Stimulated activated CD8-positive, alpha-beta memory T cell treated with anti-CD3 and anti-CD28 coated beads, Interleukin-12 subunit alpha, Interleukin-12 subunit beta, amount 100 ng/mL, for 24 hours (primary cell): ENCODE measurements around the gene DHDH.
"Not testable (repeated sequence)": the region's sequence is repeated elsewhere in the genome, so short reads cannot be mapped to it uniquely, and the experiment has no call there.

Experiments used
- DNase-seq: peaks from one replicate; pipeline ENCODE4 v3.0.0-alpha.2; 2020; ENCODE audit errors: extremely low read depth

Gene DHDH

GRCh38 chr19:48933382-48933932 lies at the start of gene DHDH:
Gene DHDH (plus strand): TSS chr19:48933699. CDS start chr19:48933722, 23 bp downstream.
- peak; percentile 37 for DNase-seq

- DNase-seq: no peak
Observed at GRCh38 chr19:48883726-48884125, 49.8 kb upstream of the DHDH start.

- DNase-seq: no peak
Observed at GRCh38 chr19:48887861-48888612, 45.5 kb upstream of the DHDH start.

DNA sequence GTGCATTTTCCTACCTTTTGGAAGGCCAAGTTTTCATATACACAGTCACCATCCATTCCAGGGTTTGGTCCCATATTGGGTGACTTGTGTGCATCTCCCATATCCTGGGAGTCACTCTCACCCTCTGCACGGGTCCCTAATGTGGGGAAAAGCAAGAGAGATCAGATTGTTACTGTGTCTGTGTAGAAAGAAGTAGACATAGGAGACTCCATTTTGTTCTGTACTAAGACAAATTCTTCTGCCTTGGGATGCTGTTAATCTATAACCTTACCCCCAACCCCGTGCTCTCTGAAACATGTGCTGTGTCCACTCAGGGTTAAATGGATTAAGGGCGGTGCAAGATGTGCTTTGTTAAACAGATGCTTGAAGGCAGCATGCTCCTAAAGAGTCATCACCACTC lies 44.0 kb upstream of the DHDH start:
- DNase-seq: not testable (repeated sequence)

DNA sequence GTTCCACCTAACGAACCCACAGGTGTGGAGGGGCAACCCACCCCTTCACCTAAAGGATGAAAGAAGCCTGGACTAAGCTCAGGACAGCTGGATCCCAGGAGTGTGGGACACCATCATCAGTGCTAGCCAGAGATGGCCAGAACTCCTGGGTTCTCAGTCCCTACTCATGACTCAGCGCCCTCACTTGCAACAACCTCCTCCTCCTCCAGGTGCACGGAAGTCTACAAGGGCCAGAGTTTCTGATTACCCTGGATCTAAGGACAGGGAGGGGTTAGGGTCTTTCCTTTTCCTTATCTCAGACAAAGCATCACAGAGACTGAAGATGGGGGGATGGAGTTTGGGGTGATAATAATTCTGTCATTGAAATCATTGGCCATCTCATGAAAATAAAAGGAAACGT lies 42.9 kb upstream of the DHDH start:
- DNase-seq: no peak

- no peak for DNase-seq
Observed at GRCh38 chr19:48895226-48895625, 38.3 kb upstream of the DHDH start.

DNA sequence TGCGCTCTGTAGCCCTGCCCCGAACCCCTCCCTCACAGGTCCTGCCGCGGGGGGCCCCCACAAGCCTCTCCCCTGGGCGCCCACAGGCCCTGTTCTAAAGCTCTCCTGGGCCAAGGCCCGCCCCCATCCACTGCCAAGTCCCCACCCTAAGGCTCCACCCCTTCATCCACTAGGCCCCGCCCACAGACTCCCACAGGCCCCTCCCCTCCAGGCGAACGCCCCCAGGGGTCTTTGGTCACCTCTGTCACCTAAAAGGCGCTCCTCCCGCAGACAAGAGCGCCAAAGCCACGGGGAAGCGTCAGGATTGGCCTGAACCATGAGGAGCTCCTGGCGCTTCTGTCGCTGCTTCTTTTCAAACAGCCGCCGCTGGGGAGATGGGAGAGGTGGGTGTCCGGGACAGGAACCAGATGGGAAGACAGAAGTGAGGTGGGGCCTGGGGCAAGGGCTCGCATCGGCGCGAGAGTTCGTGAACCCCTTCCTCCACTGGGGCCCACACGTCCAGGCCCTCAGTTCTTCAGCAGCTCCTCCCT lies 37.2 kb upstream of the DHDH start:
- DNase-seq: no peak

GRCh38 chr19:48897181-48897580 lies 36.3 kb upstream of the DHDH start:
- no peak for DNase-seq

DNA sequence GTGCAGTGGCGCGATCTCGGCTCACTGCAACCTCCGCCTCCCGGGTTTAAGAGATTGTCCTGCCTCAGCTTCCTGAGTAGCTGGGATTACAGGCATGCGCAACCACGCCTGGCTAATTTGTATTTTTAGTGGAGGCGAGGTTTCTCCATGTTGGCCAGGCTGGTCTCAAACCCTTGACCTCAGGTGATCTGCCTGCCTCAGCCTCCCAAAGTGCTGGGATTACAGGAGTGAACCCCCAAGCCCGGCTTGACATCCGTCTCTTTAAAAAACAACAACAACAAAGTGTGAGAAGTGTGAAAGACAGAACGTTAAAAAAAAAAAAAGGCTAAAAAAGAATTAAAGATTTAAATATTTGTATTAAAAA lies 34.1 kb upstream of the DHDH start:
- not testable (repeated sequence) for DNase-seq

DNA sequence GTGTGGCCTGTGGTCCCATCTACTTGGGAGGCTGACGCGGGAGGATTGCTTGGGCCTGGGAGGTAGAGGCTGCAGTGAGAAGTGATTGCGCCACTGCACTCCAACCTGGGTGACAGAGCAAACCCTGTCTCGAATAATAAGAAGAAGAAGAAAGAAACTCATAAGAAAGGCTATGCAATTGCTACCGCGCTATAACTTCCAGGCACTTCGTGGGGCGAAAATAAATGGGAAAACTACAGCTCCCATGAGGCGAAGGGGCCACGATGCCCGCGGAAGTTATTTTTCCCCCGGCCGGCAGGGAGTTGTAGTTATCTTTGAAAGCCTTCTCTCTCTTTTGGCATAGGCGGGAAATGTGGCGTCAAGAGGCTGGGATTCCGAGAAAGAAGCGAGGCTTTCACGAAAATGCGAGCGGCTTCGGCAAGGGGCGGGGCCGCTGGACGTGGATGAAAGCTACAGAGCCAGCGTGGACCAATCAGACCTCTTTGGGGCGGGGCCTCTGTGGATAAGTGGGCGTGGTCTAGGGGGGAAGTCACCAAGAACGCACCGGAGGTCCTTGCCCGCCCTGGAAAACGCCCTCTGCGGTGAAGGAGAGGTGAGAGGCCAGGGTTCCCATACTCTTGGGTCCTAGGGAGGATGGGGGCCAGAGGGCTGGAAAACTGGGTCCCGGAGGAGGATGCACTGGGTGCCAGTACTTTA lies 33.6 kb upstream of the DHDH start, which contains the start of gene NUCB1:
Gene NUCB1 (plus strand): TSS at position 532 of the 696 bp plus-strand sequence. CDS start 485 bp downstream, outside the sequence.
- peak; percentile 98 for DNase-seq

GRCh38 chr19:48900477-48901406 lies 32.8 kb upstream of the DHDH start:
- no peak for DNase-seq

GRCh38 chr19:48902291-48902690 lies 31.2 kb upstream of the DHDH start:
- DNase-seq: not testable (repeated sequence)

- DNase-seq: not testable (repeated sequence)
Observed at GRCh38 chr19:48903788-48904187, 29.7 kb upstream of the DHDH start.

GRCh38 chr19:48905664-48906063 lies 27.8 kb upstream of the DHDH start:
- no peak for DNase-seq

DNA sequence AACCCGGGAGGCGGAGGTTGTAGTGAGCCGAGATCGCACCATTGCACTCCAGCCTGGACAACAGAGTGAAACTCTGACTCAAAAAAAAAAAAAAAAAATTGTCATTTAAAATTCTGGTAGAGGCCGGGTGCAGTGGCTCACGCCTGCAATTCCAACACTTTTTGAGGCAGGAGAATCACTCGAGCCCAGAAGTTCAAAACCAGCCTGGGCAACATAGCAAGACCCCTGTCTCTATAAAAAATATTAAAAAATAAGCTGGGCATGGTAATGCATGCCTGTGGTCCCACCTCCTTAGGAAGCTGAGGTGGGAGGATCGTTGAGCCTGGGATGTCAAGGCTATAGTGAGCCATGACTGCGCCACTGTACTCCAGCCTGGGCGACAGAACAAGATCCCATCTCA lies 27.2 kb upstream of the DHDH start:
- DNase-seq: no peak

DNA sequence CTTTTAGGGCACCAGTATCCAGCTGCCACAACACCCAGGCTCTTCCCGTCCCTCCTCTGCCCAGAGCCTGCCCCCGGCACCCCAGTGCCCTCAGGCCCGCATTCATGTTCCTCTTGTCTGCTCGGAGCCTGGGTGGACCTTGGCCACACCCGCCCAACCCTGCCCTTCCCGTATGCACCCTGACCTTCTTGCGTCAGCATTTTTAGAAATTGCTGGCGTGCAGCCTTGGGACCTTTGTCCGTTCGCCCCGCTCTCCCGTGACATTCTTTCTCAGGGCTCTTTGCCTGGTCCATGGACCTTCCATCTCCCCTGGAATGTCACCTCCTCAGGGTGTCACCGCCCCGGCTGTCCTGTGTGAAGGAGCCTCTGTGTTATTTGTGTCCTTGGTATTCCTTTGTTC lies 25.8 kb upstream of the DHDH start:
- no peak for DNase-seq

DNA sequence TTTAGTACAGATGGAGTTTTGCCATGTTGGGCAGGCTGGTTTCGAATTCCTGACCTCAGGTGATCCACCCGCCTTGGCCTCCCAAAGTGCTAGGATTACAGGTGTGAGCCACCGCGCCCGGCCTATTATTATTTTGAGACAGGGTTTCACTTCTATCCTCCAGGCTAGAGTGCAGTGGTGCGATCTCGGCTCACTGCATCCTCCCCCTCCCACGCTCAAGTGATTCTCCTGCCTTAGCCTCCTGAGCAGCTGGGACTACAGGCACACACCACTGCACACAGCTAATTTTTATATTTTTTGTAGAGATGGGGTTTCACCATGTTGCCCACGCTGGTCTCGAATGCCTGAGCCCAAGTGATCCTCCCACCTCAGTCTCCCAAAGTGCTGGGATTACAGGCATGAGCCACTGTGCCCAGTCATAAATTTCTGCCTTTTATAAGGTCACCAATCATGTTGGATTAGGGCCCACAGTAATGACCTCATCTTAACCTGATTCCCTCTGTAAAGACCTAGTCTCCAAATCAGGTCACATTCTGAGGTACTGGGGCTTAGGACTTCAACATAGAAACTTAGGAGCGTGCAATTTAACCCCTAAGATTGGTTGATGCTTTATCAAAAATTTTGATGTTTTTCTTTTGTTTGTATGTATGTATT lies 23.9 kb upstream of the DHDH start:
- not testable (repeated sequence) for DNase-seq

- DNase-seq: no peak
Observed at GRCh38 chr19:48910803-48911202, 22.7 kb upstream of the DHDH start.

DNA sequence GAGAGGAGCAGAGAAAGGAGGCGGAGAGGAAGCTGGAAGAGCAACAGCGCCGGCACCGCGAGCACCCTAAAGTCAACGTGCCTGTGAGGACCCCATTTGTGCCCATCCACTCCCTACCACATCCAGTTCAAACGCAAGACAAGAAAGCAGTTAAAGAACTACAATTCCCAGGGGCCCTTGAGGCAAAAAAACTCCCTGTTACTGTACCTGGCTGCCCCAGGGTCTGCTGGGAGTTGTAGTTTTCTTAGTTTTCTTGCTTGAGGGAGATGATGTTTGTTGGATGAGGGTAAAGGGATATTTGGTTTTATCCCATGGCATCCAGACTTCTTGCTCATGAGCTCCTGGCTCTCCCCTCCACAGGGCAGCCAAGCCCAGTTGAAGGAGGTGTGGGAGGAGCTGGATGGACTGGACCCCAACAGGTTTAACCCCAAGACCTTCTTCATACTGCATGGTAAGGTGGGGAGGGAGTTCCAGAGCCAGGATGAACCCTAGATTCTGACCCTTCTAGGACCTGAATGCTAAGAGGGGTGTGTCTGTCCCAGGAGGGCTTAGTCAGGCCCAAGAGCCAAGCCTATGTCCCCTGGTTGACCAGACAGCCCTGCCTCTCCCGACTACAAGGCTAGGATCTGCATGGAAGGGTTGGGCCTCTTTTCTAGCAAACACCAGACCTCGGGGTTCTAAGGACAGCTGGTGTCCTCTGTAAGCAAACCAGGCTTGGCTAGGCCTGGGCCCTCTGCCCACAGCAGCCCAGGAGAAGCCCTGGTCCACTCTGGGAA lies 20.2 kb upstream of the DHDH start:
- DNase-seq: no peak

- DNase-seq: no peak
Observed at GRCh38 chr19:48914181-48914580, 19.3 kb upstream of the DHDH start.
